KOPT-K1 (cell line): ENCODE data around the gene CLIC1.

ENCODE experiments used
- H3K27ac ChIP-seq: fragments of 200-600 bp; sonication (generic); 2 replicates; pipeline ENCODE4 v1.5.1; 2016; ENCODE audit warnings: antibody characterized with exemption, mild to moderate bottlenecking, low read depth, low read length; ENCODE audit not compliant: poor library complexity, severe bottlenecking
- H3K36me3 ChIP-seq: fragments of 200-600 bp; sonication (generic); 2 replicates; pipeline ENCODE4 v1.5.1; 2017; ENCODE audit warnings: antibody characterized with exemption, mild to moderate bottlenecking, low read length, moderate library complexity; ENCODE audit not compliant: insufficient read depth
- H3K9me3 ChIP-seq: fragments of 200-600 bp; sonication (generic); 2 replicates; pipeline ENCODE4 v1.5.1; 2017; ENCODE audit warnings: antibody characterized with exemption, low read length, mild to moderate bottlenecking; ENCODE audit not compliant: insufficient read depth, poor library complexity, severe bottlenecking

CLIC1 gene

DNA sequence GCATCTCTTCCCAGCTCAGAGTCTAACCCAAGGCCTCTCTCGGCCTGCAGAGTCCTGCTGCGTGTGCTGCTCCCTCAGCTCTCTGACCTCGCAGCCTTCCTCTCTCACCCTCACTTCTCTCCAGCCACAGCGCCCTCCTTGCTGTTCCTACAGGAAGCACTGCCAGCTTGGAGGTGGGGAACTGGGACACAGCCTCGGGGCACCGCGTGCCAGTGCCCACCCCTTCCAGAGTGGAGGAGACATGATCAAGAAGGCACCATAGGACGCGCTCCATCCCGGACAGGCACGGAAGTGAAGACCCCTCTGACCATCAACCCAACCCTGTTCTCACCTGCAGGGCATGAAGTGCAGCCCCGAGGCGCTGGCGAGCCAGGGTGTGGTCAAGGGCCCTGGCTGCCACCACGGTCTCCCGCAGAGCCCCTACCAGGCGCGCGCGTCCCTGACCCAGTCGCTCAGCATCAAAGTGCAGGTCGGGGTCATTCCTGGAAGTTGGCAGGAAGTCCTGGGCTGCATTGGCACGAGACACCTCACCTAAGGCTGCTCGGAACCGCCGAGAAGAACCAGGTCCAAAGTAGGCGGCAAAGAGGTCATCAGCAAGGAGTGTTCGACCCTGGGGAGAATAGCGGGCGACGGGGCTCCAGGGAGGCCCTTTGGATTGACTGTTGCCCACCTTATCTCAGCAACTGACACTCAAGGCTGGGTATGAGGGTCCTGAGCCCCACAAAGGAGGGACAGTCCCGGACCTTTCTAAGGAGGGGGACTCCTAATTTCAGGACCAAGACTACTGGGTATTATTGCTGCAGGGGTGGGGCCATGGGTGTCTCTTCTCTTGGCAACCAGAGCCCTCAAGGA is 39.5 kb upstream of the CLIC1 start:
- Histone ChIP-seq H3K9me3 (no peaks in the 10 kb centered on the region), H3K27ac (no peak overlapping the region), H3K36me3 (peaks cover 36% of the 10 kb centered on the region)

DNA sequence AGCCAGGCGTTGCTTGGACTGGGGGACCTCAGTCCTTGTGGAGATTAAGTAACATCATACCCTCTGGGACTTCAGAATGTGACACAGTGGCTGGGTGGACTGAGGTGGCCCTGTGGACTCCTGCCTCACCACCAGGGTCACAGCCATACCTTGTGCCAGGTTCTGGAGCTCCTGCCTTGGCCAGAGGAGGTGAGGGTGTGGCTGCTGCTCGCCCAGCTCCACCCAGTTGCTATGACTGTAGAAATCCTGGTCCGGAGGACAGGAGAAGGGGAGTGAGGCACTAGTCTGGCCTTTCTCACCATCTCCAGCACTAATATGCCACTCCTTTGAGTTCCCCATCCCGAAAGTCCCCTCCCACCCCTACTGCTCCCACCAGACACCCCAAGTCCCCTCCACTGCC is 38.9 kb upstream of the CLIC1 start:
- H3K36me3 ChIP-seq, result peaks cover 29% of the 10 kb centered on the region
- no peaks in the 10 kb centered on the region for H3K9me3 ChIP-seq
- H3K27ac ChIP-seq, result no peak overlapping the region

- H3K36me3 ChIP-seq, result no peaks in the 10 kb centered on the region
- no peaks in the 10 kb centered on the region for H3K9me3 ChIP-seq
- H3K27ac ChIP-seq, result no peak overlapping the region
Measured at GRCh38 chr6:31771992-31772358, 35.6 kb upstream of the CLIC1 start.

GRCh38 chr6:31770860-31771259 is 34.5 kb upstream of the CLIC1 start:
- H3K36me3 ChIP-seq, result 0 out of 2 replicates have a peak, but pooled peaks cover 2% of the 10 kb centered on the region
- H3K9me3 ChIP-seq, result no peaks in the 10 kb centered on the region
- no peak overlapping the region for H3K27ac ChIP-seq

- Histone ChIP-seq H3K36me3 (0 out of 2 replicates have a peak, but pooled peaks cover 10% of the 10 kb centered on the region), H3K9me3 (no peaks in the 10 kb centered on the region), H3K27ac (no peak overlapping the region)
Measured at GRCh38 chr6:31769684-31770371, 33.5 kb upstream of the CLIC1 start.

DNA sequence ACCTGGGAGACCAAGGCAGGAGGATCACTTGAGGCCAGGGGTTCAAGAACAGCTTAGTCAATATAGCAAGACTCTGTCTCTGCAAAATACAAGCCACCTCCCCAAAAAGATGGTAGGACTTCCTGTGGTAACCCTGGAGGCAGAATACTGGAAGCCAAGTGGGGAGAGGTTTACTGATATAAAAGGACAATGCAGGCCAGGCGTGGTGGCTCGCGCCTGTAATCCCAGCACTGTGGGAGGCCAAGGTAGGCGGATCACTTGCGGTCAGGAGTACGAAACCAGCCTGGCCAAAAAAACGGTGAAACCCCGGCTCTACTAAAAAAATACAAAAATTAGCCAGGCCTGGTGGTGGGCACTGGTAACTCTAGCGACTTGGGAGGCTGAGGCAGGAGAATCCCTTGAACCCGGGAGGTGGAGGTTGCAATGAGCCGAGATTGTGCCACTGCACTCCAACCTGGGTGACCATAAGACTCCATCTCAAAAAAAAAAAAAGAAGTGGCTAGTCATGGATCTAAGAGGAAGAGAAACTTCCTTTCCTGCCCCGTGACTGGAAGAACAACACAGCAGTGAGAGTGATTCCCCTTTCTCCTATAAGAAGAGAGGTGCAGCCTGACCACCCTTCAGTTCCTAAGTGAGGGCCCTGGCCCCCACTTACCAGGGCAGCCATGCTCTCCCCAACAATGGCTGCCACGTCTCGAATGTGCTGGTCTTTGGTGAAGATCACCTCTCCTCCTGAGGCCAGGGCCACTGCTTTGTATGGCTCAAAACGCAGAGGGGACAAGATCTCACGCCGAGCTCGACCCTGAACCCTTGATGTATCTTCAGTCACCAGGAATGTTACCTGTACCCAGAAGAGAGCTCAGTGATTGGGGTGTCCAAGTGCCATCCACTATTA is 32.3 kb upstream of the CLIC1 start:
- Histone ChIP-seq H3K9me3 (no peaks in the 10 kb centered on the region), H3K36me3 (peaks cover 22% of the 10 kb centered on the region), H3K27ac (no peak overlapping the region)

DNA sequence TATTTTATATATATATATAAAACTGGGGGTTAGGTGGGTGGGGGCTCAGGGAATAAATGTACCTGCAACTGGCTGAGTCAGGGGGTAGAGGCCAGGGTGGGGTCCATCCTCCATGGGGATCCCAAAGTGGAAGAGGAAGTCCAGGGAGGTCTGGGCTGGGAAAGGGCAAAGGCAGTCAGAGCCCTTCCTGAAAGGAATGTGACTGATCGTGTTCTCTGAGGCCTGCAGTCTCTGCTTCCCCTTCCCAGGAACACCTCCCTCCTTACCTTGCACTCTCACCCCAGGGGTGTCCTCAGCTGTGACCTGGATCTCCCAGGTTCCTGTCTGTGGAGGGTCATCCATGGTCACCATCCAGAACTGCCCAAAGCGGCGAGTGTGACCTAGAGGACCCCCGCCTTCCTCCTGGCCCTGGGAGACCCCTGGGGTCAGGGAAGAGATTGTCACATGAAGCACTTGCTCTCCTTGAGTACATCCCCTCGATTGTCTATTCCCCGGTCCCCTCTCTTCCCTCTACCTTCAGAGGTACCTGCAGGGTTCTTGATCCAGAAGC is 30.8 kb upstream of the CLIC1 start:
- Histone ChIP-seq H3K36me3 (peaks cover 37% of the 10 kb centered on the region), H3K9me3 (no peaks in the 10 kb centered on the region), H3K27ac (no peak overlapping the region)

- H3K9me3 ChIP-seq, result no peaks in the 10 kb centered on the region
- peaks cover 47% of the 10 kb centered on the region for H3K36me3 ChIP-seq
- H3K27ac ChIP-seq, result no peak overlapping the region
Measured at GRCh38 chr6:31765910-31766794, 29.8 kb upstream of the CLIC1 start.

DNA sequence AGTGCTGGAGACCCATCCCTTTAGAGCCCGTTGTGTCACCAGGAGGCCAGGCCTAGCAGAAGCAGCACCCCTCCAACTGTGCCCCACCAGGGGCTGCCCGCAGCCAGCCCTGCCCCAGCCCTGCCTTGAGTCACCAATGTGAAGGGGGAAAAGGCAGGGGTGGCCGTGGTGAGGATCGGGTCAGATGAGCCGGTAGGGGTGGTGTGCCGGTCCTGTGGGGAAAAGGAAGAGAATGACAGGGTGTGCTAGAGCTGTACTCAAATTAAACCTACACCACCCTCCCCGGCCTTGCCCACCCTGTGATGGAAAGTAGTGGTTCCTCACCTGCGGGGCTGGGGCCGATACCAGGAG is 29.2 kb upstream of the CLIC1 start:
- peaks cover 53% of the 10 kb centered on the region for H3K36me3 ChIP-seq
- no peak overlapping the region for H3K27ac ChIP-seq
- H3K9me3 ChIP-seq, result no peaks in the 10 kb centered on the region

- Histone ChIP-seq H3K36me3 (peaks cover 66% of the 10 kb centered on the region), H3K27ac (no peak overlapping the region), H3K9me3 (no peaks in the 10 kb centered on the region)
Measured at GRCh38 chr6:31764198-31764597, 27.9 kb upstream of the CLIC1 start.

DNA sequence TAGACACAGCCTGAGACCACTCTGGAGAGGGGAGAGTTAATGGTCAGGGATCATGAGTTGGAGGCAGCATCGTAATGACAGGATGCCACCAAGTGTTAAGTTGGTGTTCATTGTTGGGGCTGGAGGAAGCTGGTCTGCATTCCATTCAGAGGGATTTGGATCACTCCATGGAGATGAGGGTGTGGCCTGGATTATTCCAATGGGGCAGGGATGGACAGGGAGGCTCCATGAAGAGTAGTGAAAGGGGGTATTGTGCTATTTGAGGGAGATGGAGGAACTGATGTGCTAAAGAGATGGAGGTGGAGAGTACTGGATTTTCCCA is 27.2 kb upstream of the CLIC1 start:
- no peak overlapping the region for H3K27ac ChIP-seq
- peaks cover 72% of the 10 kb centered on the region for H3K36me3 ChIP-seq
- no peaks in the 10 kb centered on the region for H3K9me3 ChIP-seq

GRCh38 chr6:31762878-31763618 is 26.7 kb upstream of the CLIC1 start:
- no peaks in the 10 kb centered on the region for H3K9me3 ChIP-seq
- peaks cover 78% of the 10 kb centered on the region for H3K36me3 ChIP-seq
- H3K27ac ChIP-seq, result no peak overlapping the region

DNA sequence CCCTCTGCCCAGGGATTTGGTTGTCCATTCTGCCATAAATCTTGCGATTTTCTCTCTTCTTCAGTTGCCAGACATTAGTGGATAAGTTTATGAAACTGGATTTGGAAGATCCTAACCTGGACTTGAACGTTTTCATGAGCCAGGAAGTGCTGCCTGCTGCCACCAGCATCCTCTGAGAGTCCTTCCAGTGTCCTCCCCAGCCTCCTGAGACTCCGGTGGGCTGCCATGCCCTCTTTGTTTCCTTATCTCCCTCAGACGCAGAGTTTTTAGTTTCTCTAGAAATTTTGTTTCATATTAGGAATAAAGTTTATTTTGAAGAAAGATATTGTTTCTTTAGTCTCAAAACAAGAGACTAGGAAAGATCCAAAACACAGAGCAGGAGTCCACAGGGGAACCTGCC is 26.0 kb upstream of the CLIC1 start, which contains the start of gene SAPCD1:
Gene SAPCD1, plus strand, starts transcription at position 301 of the 400 bp plus-strand sequence. CDS start 399 bp downstream, outside the sequence.
- Histone ChIP-seq H3K9me3 (no peaks in the 10 kb centered on the region), H3K27ac (no peak within 1 kb of the TSS), H3K36me3 (peaks cover 83% of the 10 kb centered on the region)
